Endothelial cell (in vitro differentiated cells): Measurements from ENCODE around the gene AKR1C2. TPM values are rescaled to one million over a fixed set of nuclear protein-coding genes. Genes with fewer than 3 reads are reported as not detected.
"Not testable (repeated sequence)": the region's sequence is repeated elsewhere in the genome, so short reads cannot be mapped to it uniquely, and the experiment has no call there.

Source experiments
- DNase-seq: peaks from one replicate; pipeline ENCODE4 v3.0.0; 2021; ENCODE audit warnings: low spot score
- H3K27ac Mint-ChIP-seq: one replicate; pipeline ENCODE4 v1.8.0; 2021; ENCODE audit warnings: mixed read lengths, inconsistent platforms; ENCODE audit not compliant: unreplicated experiment
- H3K27me3 Mint-ChIP-seq: one replicate; pipeline ENCODE4 v1.8.0; 2021; ENCODE audit warnings: mild to moderate bottlenecking, moderate library complexity, mixed read lengths, inconsistent platforms; ENCODE audit not compliant: unreplicated experiment
- H3K36me3 Mint-ChIP-seq: one replicate; pipeline ENCODE4 v1.8.0; 2021; ENCODE audit warnings: mild to moderate bottlenecking, low read depth, mixed read lengths, inconsistent platforms; ENCODE audit not compliant: unreplicated experiment
- H3K4me1 Mint-ChIP-seq: one replicate; pipeline ENCODE4 v1.8.0; 2021; ENCODE audit warnings: mild to moderate bottlenecking, mixed read lengths, inconsistent platforms; ENCODE audit not compliant: unreplicated experiment
- H3K4me3 Mint-ChIP-seq: one replicate; pipeline ENCODE4 v1.8.0; 2021; ENCODE audit warnings: mild to moderate bottlenecking, mixed read lengths, inconsistent platforms; ENCODE audit not compliant: unreplicated experiment
- H3K9me3 Mint-ChIP-seq: one replicate; pipeline ENCODE4 v1.8.0; 2021; ENCODE audit warnings: mixed read lengths, inconsistent platforms; ENCODE audit not compliant: unreplicated experiment
- CTCF ChIP-seq: fragments of 200-600 bp; sonication (generic); IDR thresholded peaks from one replicate; pipeline ENCODE4 v1.5.0; 2021; ENCODE audit warnings: antibody characterized with exemption; ENCODE audit not compliant: unreplicated experiment
- total RNA-seq: library from RNA; stranded (reverse); fragmentation: NEBNext Ultra II Directional; extraction: Animal tissue kit (Norgen Biotek cat#: 25700); gene quantifications from one replicate; pipeline ENCODE4 v1.2.1, GENCODE V29; 2021; ENCODE audit not compliant: unreplicated experiment

The AKR1C2 gene
- total RNA-seq, 1 donor from 2014 or later = not detected

GRCh38 chr10:5023177-5023805, 19.6 kb upstream of the AKR1C2 start:
- TF ChIP-seq CTCF = no peak
- no peaks in the 10 kb centered on the region for H3K9me3 Mint-ChIP-seq
- H3K4me1 Mint-ChIP-seq = peaks cover 6% of the 10 kb centered on the region
- no peak overlapping the region for H3K27ac Mint-ChIP-seq
- no peak for DNase-seq
- H3K4me3 Mint-ChIP-seq = no peak overlapping the region
- H3K27me3 Mint-ChIP-seq = no peaks in the 10 kb centered on the region
- no peaks in the 10 kb centered on the region for H3K36me3 Mint-ChIP-seq

- H3K9me3 Mint-ChIP-seq = not testable (repeated sequence)
Measured at GRCh38 chr10:5021624-5022290, 18.1 kb upstream of the AKR1C2 start.

GRCh38 chr10:5019770-5020612, 16.3 kb upstream of the AKR1C2 start:
- H3K4me3 Mint-ChIP-seq, H3K27me3 Mint-ChIP-seq, H3K4me1 Mint-ChIP-seq, H3K9me3 Mint-ChIP-seq, H3K36me3 Mint-ChIP-seq, H3K27ac Mint-ChIP-seq, DNase-seq: not testable (repeated sequence)

More at GRCh38 chr10:5021624-5022290, 18.1 kb upstream of the AKR1C2 start:
- H3K4me3 Mint-ChIP-seq, H3K27ac Mint-ChIP-seq, H3K27me3 Mint-ChIP-seq, DNase-seq, H3K4me1 Mint-ChIP-seq, H3K36me3 Mint-ChIP-seq: not testable (repeated sequence)

- not testable (repeated sequence) for H3K9me3 Mint-ChIP-seq, H3K4me3 Mint-ChIP-seq, H3K27ac Mint-ChIP-seq, H3K27me3 Mint-ChIP-seq, H3K4me1 Mint-ChIP-seq, DNase-seq, H3K36me3 Mint-ChIP-seq
Measured at GRCh38 chr10:5018671-5019277, 15.1 kb upstream of the AKR1C2 start.

GRCh38 chr10:5018134-5018533, 14.5 kb upstream of the AKR1C2 start:
- H3K27me3 Mint-ChIP-seq = no peaks in the 10 kb centered on the region
- no peak for DNase-seq
- peaks cover 7% of the 10 kb centered on the region for H3K4me1 Mint-ChIP-seq
- H3K27ac Mint-ChIP-seq = no peak overlapping the region
- TF ChIP-seq CTCF = no peak
- no peak overlapping the region for H3K4me3 Mint-ChIP-seq
- H3K9me3 Mint-ChIP-seq = no peaks in the 10 kb centered on the region
- H3K36me3 Mint-ChIP-seq = no peaks in the 10 kb centered on the region

GRCh38 chr10:5014936-5015335, 11.3 kb upstream of the AKR1C2 start:
- H3K9me3 Mint-ChIP-seq = no peaks in the 10 kb centered on the region
- no peak overlapping the region for H3K4me3 Mint-ChIP-seq
- no peaks in the 10 kb centered on the region for H3K36me3 Mint-ChIP-seq
- no peaks in the 10 kb centered on the region for H3K27me3 Mint-ChIP-seq
- TF ChIP-seq CTCF = no peak
- H3K27ac Mint-ChIP-seq = no peak overlapping the region
- DNase-seq = no peak
- peaks cover 7% of the 10 kb centered on the region for H3K4me1 Mint-ChIP-seq

- H3K4me3 Mint-ChIP-seq, H3K27ac Mint-ChIP-seq, DNase-seq, H3K9me3 Mint-ChIP-seq, H3K36me3 Mint-ChIP-seq, H3K27me3 Mint-ChIP-seq, H3K4me1 Mint-ChIP-seq: not testable (repeated sequence)
Measured at GRCh38 chr10:5014200-5014910, 10.7 kb upstream of the AKR1C2 start.
